ENCODE results near the gene TBX5. TPM values are rescaled to one million over a fixed set of nuclear protein-coding genes. Genes with fewer than 3 reads are reported as not detected.

The TBX5 gene
- total RNA-seq, 1 experiment from 2014 or later = not detected

GRCh38 chr12:114339626-114340025 lies 66.3 kb downstream of the TBX5 start:
- Mint-ChIP-seq H3K9me3 (ENCODE audit: low read depth, unreplicated experiment) (peaks cover 7% of the 10 kb centered on the region), H3K36me3 (ENCODE audit: insufficient read depth, unreplicated experiment) (no peaks in the 10 kb centered on the region), H3K4me1 (ENCODE audit: low read depth, unreplicated experiment) (no peaks in the 10 kb centered on the region), H3K27ac (ENCODE audit: unreplicated experiment) (no peak overlapping the region), H3K4me3 (ENCODE audit: low read depth, unreplicated experiment) (no peak overlapping the region), H3K27me3 (ENCODE audit: unreplicated experiment) (no peaks in the 10 kb centered on the region)
- DNase-seq = no peak
- CTCF ChIA-PET = interaction anchor here (0.6 kb wide), 1 partner anchor 1288 kb away, joined by 3 read pairs; no protein-coding TSS in a partner anchor
- intact Hi-C loops (cut with micrococcal nuclease; ENCODE audit: unreplicated experiment) = no loop called here
- TF ChIP-seq CTCF (IDR thresholded peaks at IDR 0.05; ENCODE audit: unreplicated experiment) = no peak
- no TSS peak for BruUV-seq (replicated peaks)

- H3K27me3 Mint-ChIP-seq (ENCODE audit: unreplicated experiment) = no peaks in the 10 kb centered on the region
- no peak for DNase-seq
- CTCF ChIA-PET = no interaction called here
- no peaks in the 10 kb centered on the region for H3K36me3 Mint-ChIP-seq (ENCODE audit: insufficient read depth, unreplicated experiment)
- intact Hi-C loops (cut with micrococcal nuclease; ENCODE audit: unreplicated experiment) = no loop called here
- no peak overlapping the region for H3K4me3 Mint-ChIP-seq (ENCODE audit: low read depth, unreplicated experiment)
- H3K4me1 Mint-ChIP-seq (ENCODE audit: low read depth, unreplicated experiment) = no peaks in the 10 kb centered on the region
- no peak for TF ChIP-seq CTCF (IDR thresholded peaks at IDR 0.05; ENCODE audit: unreplicated experiment)
- H3K9me3 Mint-ChIP-seq (ENCODE audit: low read depth, unreplicated experiment) = peaks cover 12% of the 10 kb centered on the region
- no TSS peak for BruUV-seq (replicated peaks)
- no peak overlapping the region for H3K27ac Mint-ChIP-seq (ENCODE audit: unreplicated experiment)
These were observed 70.3 kb downstream of the TBX5 start for GRCh38 chr12:114335607-114336006.

- Mint-ChIP-seq H3K4me1 (ENCODE audit: low read depth, unreplicated experiment) (no peaks in the 10 kb centered on the region), H3K27ac (ENCODE audit: unreplicated experiment) (no peak overlapping the region), H3K9me3 (ENCODE audit: low read depth, unreplicated experiment) (peaks cover 14% of the 10 kb centered on the region), H3K27me3 (ENCODE audit: unreplicated experiment) (no peaks in the 10 kb centered on the region), H3K36me3 (ENCODE audit: insufficient read depth, unreplicated experiment) (no peaks in the 10 kb centered on the region), H3K4me3 (ENCODE audit: low read depth, unreplicated experiment) (no peak overlapping the region)
- no TSS peak for BruUV-seq (replicated peaks)
- intact Hi-C loops (cut with micrococcal nuclease; ENCODE audit: unreplicated experiment) = no loop called here
- CTCF ChIA-PET = no interaction called here
- DNase-seq = no peak
- no peak for TF ChIP-seq CTCF (IDR thresholded peaks at IDR 0.05; ENCODE audit: unreplicated experiment)
These were observed 71.5 kb downstream of the TBX5 start for GRCh38 chr12:114334395-114334794.

GRCh38 chr12:114328292-114328691 lies 77.7 kb downstream of the TBX5 start:
- intact Hi-C loops (cut with micrococcal nuclease; ENCODE audit: unreplicated experiment) = no loop called here
- no peak for DNase-seq
- H3K9me3 Mint-ChIP-seq (ENCODE audit: low read depth, unreplicated experiment) = peaks cover 17% of the 10 kb centered on the region
- H3K36me3 Mint-ChIP-seq (ENCODE audit: insufficient read depth, unreplicated experiment) = no peaks in the 10 kb centered on the region
- no peak overlapping the region for H3K27ac Mint-ChIP-seq (ENCODE audit: unreplicated experiment)
- BruUV-seq (replicated peaks) = no TSS peak
- H3K27me3 Mint-ChIP-seq (ENCODE audit: unreplicated experiment) = no peaks in the 10 kb centered on the region
- TF ChIP-seq CTCF (IDR thresholded peaks at IDR 0.05; ENCODE audit: unreplicated experiment) = no peak
- no peaks in the 10 kb centered on the region for H3K4me1 Mint-ChIP-seq (ENCODE audit: low read depth, unreplicated experiment)
- no peak overlapping the region for H3K4me3 Mint-ChIP-seq (ENCODE audit: low read depth, unreplicated experiment)
- CTCF ChIA-PET = no interaction called here

All from Calu3 (cell line).